Pancreas (tissue), 10 donors: ENCODE data around the gene ZBTB40. TPM values are rescaled to one million over a fixed set of nuclear protein-coding genes. Genes with fewer than 3 reads are reported as not detected.

Source experiments
- ATAC-seq, 4 donors: fragments of 200-7000 bp; cut with Tn5 transposase; one replicate each; pipeline versions ENCODE4 v1.8.0 to v1.9.1; 2020; ENCODE audit warnings: mild to moderate bottlenecking in 4 of 4, moderate library complexity in 4 of 4
- DNase-seq, 6 donors: peaks; one replicate each; pipeline ENCODE4 v3.0.0-alpha.2; 2020
- FAIRE-seq: peaks from 2 replicates; lab custom pipeline; 2012; peaks lifted over from hg19 to GRCh38; lab: Jason Lieb, UNC
- H3K27ac ChIP-seq, 4 donors: fragments of 200-600 bp; sonication (generic); 1 replicate in 3 of 4; 2 replicates in 1 of 4; pipeline versions ENCODE4 v1.5.0 to v1.8.0; 2020
- H3K27me3 ChIP-seq, 4 donors: fragments of 200-600 bp; one replicate each; pipeline ENCODE4 v1.8.0; 2021
- H3K36me3 ChIP-seq, 3 donors: fragments of 200-600 bp; sonication (generic) in 1 of 3; one replicate each; pipeline versions ENCODE4 v1.5.0 to v1.8.0; 2020 to 2021
- H3K4me1 ChIP-seq, 3 donors: fragments of 200-600 bp; one replicate each; pipeline ENCODE4 v1.8.0; 2021
- H3K4me3 ChIP-seq, 4 donors: fragments of 200-600 bp; sonication (generic) in 2 of 4; one replicate each; pipeline versions ENCODE4 v1.5.0 to v1.8.0; 2020 to 2021
- H3K9me3 ChIP-seq, 4 donors: fragments of 200-600 bp; one replicate each; pipeline ENCODE4 v1.8.0; 2021
- CTCF ChIP-seq, 4 donors: fragments of 200-600 bp; sonication (generic) in 3 of 4; IDR thresholded peaks; one replicate each; pipeline versions ENCODE4 v1.5.0 to v1.8.0; 2021; ENCODE audit warnings: antibody characterized with exemption in 4 of 4
- WGBS, 2 donors: extraction: QIAGEN DNeasy Blood & Tissue Kit; methylation state at CpG; one replicate each; pipeline ENCODE4 v1.1.7; 2013; 5-methylcytosine and 5-hydroxymethylcytosine counted together
- intact Hi-C, 3 donors: fragments of 100-400 bp; cut with DNase I; formaldehyde crosslinking; loops; one replicate each; pipeline versions ENCODE4 v1.11.1 to v1.14.2; 2022
- polyA plus RNA-seq, 2 donors: library from polyadenylated mRNA; stranded (reverse); fragments of 200-250 nt; gene quantifications; one replicate each; pipeline ENCODE4 v1.2.3, GENCODE V29; 2013
- total RNA-seq, 6 donors: library from RNA; stranded (reverse); fragmentation: NEBNext Ultra II Directional in 4 of 6; extraction: Animal tissue kit (Norgen Biotek cat#: 25700) in 4 of 6; gene quantifications; one replicate each; pipeline versions ENCODE4 v1.2.1 to v1.2.4, GENCODE V29; 2021 to 2023
- donor health status: healthy with polysubstance abuse.
- donor health status: DM: no; HTN: no; CAD: no; lungs with moderate emphysema.
- donor health status: DM: no; HTN: no; CAD: no.
- donor health status: control.
- donor health status: control.
- donor health status: Bipolar disorder and iron deficiency.
- donor health status: DM: yes; HTN: yes; CAD: no.
- donor health status: DM: no; HTN: no; CAD: no.
- donor health status: DM: no; HTN: no; CAD: no.
- donor health status: DM: yes; HTN: yes; CAD: no.

The ZBTB40 gene
- total and polyA plus RNA-seq, 8 donors: 6.2 to 16.0 (median 9.4) TPM

GRCh38 chr1:22517956-22518355, 66.3 kb downstream of the ZBTB40 start:
- no peak overlapping the region for H3K4me3 ChIP-seq
- H3K9me3 ChIP-seq: no peaks in the 10 kb centered on the region
- H3K4me1 ChIP-seq: peaks cover 0 to 15% (median 9%) of the 10 kb centered on the region in 3 donors
- ATAC-seq: no peak
- no peak overlapping the region for H3K27ac ChIP-seq
- H3K36me3 ChIP-seq: peaks cover 0 to 54% (median 4%) of the 10 kb centered on the region in 3 donors
- no peaks in the 10 kb centered on the region for H3K27me3 ChIP-seq
- DNase-seq: no peak
- 65% methylated on average over 7 of the region's 7 CpGs for whole genome bisulfite sequencing, 2 donors
- intact Hi-C loops: no loop called here
- no peak for TF ChIP-seq CTCF (IDR thresholded peaks at IDR 0.05)
- no peak for FAIRE-seq

- TF ChIP-seq CTCF (IDR thresholded peaks at IDR 0.05): no peak
- no peak for FAIRE-seq
- H3K27me3 ChIP-seq: no peaks in the 10 kb centered on the region
- H3K4me3 ChIP-seq: no peak overlapping the region
- H3K4me1 ChIP-seq: peaks cover 0 to 15% (median 9%) of the 10 kb centered on the region in 3 donors
- DNase-seq: no peak
- no peaks in the 10 kb centered on the region for H3K9me3 ChIP-seq
- no peak overlapping the region for H3K27ac ChIP-seq
- intact Hi-C loops: no loop called here
- peaks cover 0 to 50% (median 4%) of the 10 kb centered on the region in 3 donors for H3K36me3 ChIP-seq
- ATAC-seq: peak; percentile 43 to 62 (median 50)
- 53 to 56% methylated on average over 3 of the region's 3 CpGs for WGBS, 2 donors
Measured at GRCh38 chr1:22518379-22518778, 66.7 kb downstream of the ZBTB40 start.

GRCh38 chr1:22520871-22521270, 69.2 kb downstream of the ZBTB40 start:
- Histone ChIP-seq H3K4me1 (peaks cover 12 to 30% (median 24%) of the 10 kb centered on the region in 3 donors), H3K27me3 (no peaks in the 10 kb centered on the region), H3K36me3 (peaks cover 0 to 37% (median 6%) of the 10 kb centered on the region in 3 donors), H3K27ac (peak overlapping the region in 1 of 4 donors; percentile 3), H3K9me3 (no peaks in the 10 kb centered on the region), H3K4me3 (no peak overlapping the region)
- FAIRE-seq: no peak
- peak; percentile 39 to 73 (median 60) for ATAC-seq
- peak in 1 of 6 donors; percentile 59 for DNase-seq
- WGBS, 2 donors: 43 to 44% methylated on average over 9 of the region's 9 CpGs
- TF ChIP-seq CTCF (IDR thresholded peaks at IDR 0.05): no peak
- intact Hi-C loops: no loop called here

- no peak overlapping the region for H3K27ac ChIP-seq
- no peak for TF ChIP-seq CTCF (IDR thresholded peaks at IDR 0.05)
- intact Hi-C loops: no loop called here
- no peaks in the 10 kb centered on the region for H3K27me3 ChIP-seq
- ATAC-seq (peak in 2 of 4 donors; percentile 13 to 55), FAIRE-seq (no peak), DNase-seq (peak in 2 of 6 donors; percentile 47 to 52)
- H3K4me1 ChIP-seq: peaks cover 16 to 34% (median 28%) of the 10 kb centered on the region in 3 donors
- H3K36me3 ChIP-seq: peaks cover 0 to 30% (median 10%) of the 10 kb centered on the region in 3 donors
- H3K4me3 ChIP-seq: no peak overlapping the region
- H3K9me3 ChIP-seq: no peaks in the 10 kb centered on the region
- WGBS, 2 donors: 57 to 67% methylated on average over 4 of the region's 4 CpGs
Measured at GRCh38 chr1:22521692-22522091, 70.0 kb downstream of the ZBTB40 start.

- Histone ChIP-seq H3K36me3 (peaks cover 0 to 27% (median 7%) of the 10 kb centered on the region in 3 donors), H3K9me3 (no peaks in the 10 kb centered on the region), H3K27ac (no peak overlapping the region), H3K4me3 (no peak overlapping the region), H3K4me1 (peaks cover 17 to 40% (median 33%) of the 10 kb centered on the region in 3 donors), H3K27me3 (no peaks in the 10 kb centered on the region)
- FAIRE-seq (no peak), DNase-seq (peak in 1 of 6 donors; percentile 28), ATAC-seq (no peak)
- intact Hi-C loops: no loop called here
- 78 to 81% methylated on average over 7 of the region's 7 CpGs for WGBS, 2 donors
- TF ChIP-seq CTCF (IDR thresholded peaks at IDR 0.05): no peak
Measured at GRCh38 chr1:22522221-22522743, 70.6 kb downstream of the ZBTB40 start.
